GM23338 (cell line): Measurements from ENCODE around the gene PGLYRP4. TPM values are rescaled to one million over a fixed set of nuclear protein-coding genes. Genes with fewer than 3 reads are reported as not detected.

Source experiments
- ATAC-seq: fragments of 200-7000 bp; cut with Tn5 transposase; 3 replicates; pipeline ENCODE4 v1.9.1; 2020
- DNase-seq: peaks from one replicate; pipeline ENCODE4 v3.0.0-alpha.2; 2015; ENCODE audit warnings: low spot score
- H2AFZ ChIP-seq: fragments of 200-600 bp; sonication (generic); 2 replicates; pipeline ENCODE4 v1.8.0; 2016; ENCODE audit warnings: antibody characterized with exemption, mild to moderate bottlenecking, moderate library complexity
- H3F3A ChIP-seq: fragments of 200-600 bp; sonication (generic); replicated peaks from 2 replicates; pipeline ENCODE4 v1.8.0; 2017; ENCODE audit warnings: antibody characterized with exemption, mixed run types, low read depth
- H3K27ac ChIP-seq: fragments of 200-600 bp; sonication (generic); 2 replicates; pipeline ENCODE4 v1.6.1; 2016; ENCODE audit warnings: low read depth
- H3K27me3 ChIP-seq: fragments of 200-600 bp; sonication (generic); 2 replicates; pipeline ENCODE4 v1.8.0; 2016; ENCODE audit warnings: mild to moderate bottlenecking, mixed run types, moderate library complexity; ENCODE audit not compliant: insufficient read depth
- H3K36me3 ChIP-seq: fragments of 200-600 bp; sonication (generic); 2 replicates; pipeline ENCODE4 v1.8.0; 2016; ENCODE audit warnings: mild to moderate bottlenecking; ENCODE audit not compliant: insufficient read depth
- H3K4me1 ChIP-seq: fragments of 200-600 bp; sonication (generic); 2 replicates; pipeline ENCODE4 v1.8.0; 2016; ENCODE audit warnings: mild to moderate bottlenecking, moderate library complexity; ENCODE audit not compliant: insufficient read depth
- H3K4me2 ChIP-seq: fragments of 200-600 bp; sonication (generic); 2 replicates; pipeline ENCODE4 v1.7.1; 2017; ENCODE audit warnings: mixed run types
- H3K4me3 ChIP-seq: fragments of 200-600 bp; sonication (generic); 2 replicates; pipeline ENCODE4 v1.6.1; 2016; ENCODE audit warnings: mixed run types
- H3K79me2 ChIP-seq: fragments of 200-600 bp; sonication (generic); replicated peaks from 2 replicates; pipeline ENCODE4 v1.8.0; 2017; ENCODE audit warnings: mild to moderate bottlenecking; ENCODE audit not compliant: insufficient read depth
- H3K9me2 ChIP-seq: fragments of 200-600 bp; sonication (generic); 2 replicates; pipeline ENCODE4 v1.8.0; 2017; ENCODE audit not compliant: insufficient read depth
- H4K20me1 ChIP-seq: fragments of 200-600 bp; sonication (generic); replicated peaks from 2 replicates; pipeline ENCODE4 v1.8.0; 2017; ENCODE audit warnings: mild to moderate bottlenecking; ENCODE audit not compliant: insufficient read depth
- H3K27ac Mint-ChIP-seq: 2 replicates; pipeline ENCODE4 v1.8.0; 2020; ENCODE audit warnings: inconsistent platforms, mild to moderate bottlenecking, moderate library complexity, mixed read lengths
- H3K27me3 Mint-ChIP-seq: 3 replicates; pipeline ENCODE4 v1.8.0; 2022; ENCODE audit warnings: low read depth, mild to moderate bottlenecking, moderate library complexity, mixed read lengths, inconsistent platforms; ENCODE audit not compliant: insufficient read depth, poor library complexity
- H3K36me3 Mint-ChIP-seq: 3 replicates; pipeline ENCODE4 v1.8.0; 2021; ENCODE audit warnings: low read depth, mild to moderate bottlenecking, inconsistent platforms, moderate library complexity, mixed read lengths
- H3K4me1 Mint-ChIP-seq: 3 replicates; pipeline ENCODE4 v1.8.0; 2020; ENCODE audit warnings: mild to moderate bottlenecking, inconsistent platforms, mixed read lengths
- H3K4me3 Mint-ChIP-seq: 3 replicates; pipeline ENCODE4 v1.8.0; 2021; ENCODE audit warnings: moderate library complexity, mild to moderate bottlenecking, inconsistent platforms, mixed read lengths
- H3K9me3 Mint-ChIP-seq: 3 replicates; pipeline ENCODE4 v1.8.0; 2020; ENCODE audit warnings: moderate library complexity, mild to moderate bottlenecking, inconsistent platforms, mixed read lengths
- CREB1 ChIP-seq: fragments of 250-450 bp; sonication (Bioruptor Pico); IDR thresholded peaks from 2 replicates; pipeline ENCODE4 v1.5.0; 2020; ENCODE audit warnings: low read depth, mild to moderate bottlenecking, moderate library complexity
- ETS1 ChIP-seq: IDR thresholded peaks from 2 replicates; pipeline ENCODE4 v1.6.1; 2016; ENCODE audit warnings: antibody characterized with exemption
- EZH2 ChIP-seq: fragments of 200-600 bp; sonication (generic); IDR thresholded peaks from one replicate; pipeline ENCODE4 v1.8.0; 2017; ENCODE audit warnings: antibody characterized with exemption, mild to moderate bottlenecking, low read depth; ENCODE audit not compliant: unreplicated experiment
- NANOG ChIP-seq: IDR thresholded peaks from 2 replicates; pipeline ENCODE4 v1.6.1; 2016; ENCODE audit warnings: antibody characterized with exemption, borderline replicate concordance
- REST ChIP-seq: IDR thresholded peaks from one replicate; pipeline ENCODE4 v1.6.1; 2018; ENCODE audit warnings: antibody characterized with exemption; ENCODE audit not compliant: unreplicated experiment
- STAT1 ChIP-seq: IDR thresholded peaks from one replicate; pipeline ENCODE4 v1.6.1; 2016; ENCODE audit warnings: antibody characterized with exemption; ENCODE audit not compliant: unreplicated experiment
- ZNF331 ChIP-seq: fragments of 250-450 bp; sonication (Bioruptor Pico); IDR thresholded peaks from 2 replicates; pipeline ENCODE4 v1.5.0; 2020; ENCODE audit warnings: low read depth, mild to moderate bottlenecking, moderate library complexity
- polyA plus RNA-seq: library from polyadenylated mRNA; unstranded; fragments of >200 nt; fragmentation: Nextera tagmentation; extraction: Ambion mirVana; gene quantifications from 2 replicates; pipeline ENCODE4 v1.2.1, GENCODE V29; 2016
- total RNA-seq: library from RNA; depleted of rRNA; stranded (reverse); fragments of >200 nt; shearing (Covaris generic); gene quantifications from 2 replicates; pipeline ENCODE4 v1.2.3, GENCODE V29; 2014

Gene PGLYRP4
- total and polyA plus RNA-seq, 2 experiments from 2014 or later = not detected

DNA sequence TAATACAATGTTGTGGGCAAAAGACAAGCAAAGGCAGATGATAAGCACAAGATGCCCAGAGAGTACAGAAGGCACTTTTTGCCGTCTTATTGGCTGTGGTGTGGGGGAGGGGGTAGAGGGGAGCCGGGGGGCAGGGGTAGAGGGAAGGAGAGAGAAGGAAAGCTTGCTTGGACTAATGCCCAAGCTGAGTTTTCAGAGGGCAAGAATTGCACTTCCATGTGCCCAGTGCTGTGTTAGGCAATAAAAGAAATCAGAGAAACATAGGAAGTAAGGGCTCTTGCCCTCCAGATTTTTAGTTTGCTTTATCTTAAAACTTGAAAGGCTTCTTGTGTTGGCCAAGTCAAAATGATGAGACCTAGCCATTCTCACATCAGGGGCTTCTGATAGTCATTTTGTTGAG lies 18.4 kb upstream of the PGLYRP4 start:
- H3K36me3 Mint-ChIP-seq = no peaks in the 10 kb centered on the region
- H3K4me3 ChIP-seq = no peak overlapping the region
- no peaks in the 10 kb centered on the region for H3K27me3 ChIP-seq
- DNase-seq (no peak), ATAC-seq (no peak)
- no peak overlapping the region for H3K27ac ChIP-seq
- H4K20me1 ChIP-seq = no peaks in the 10 kb centered on the region
- no peaks in the 10 kb centered on the region for H3K9me3 Mint-ChIP-seq
- H3K4me1 ChIP-seq = no peaks in the 10 kb centered on the region
- H3K4me2 ChIP-seq = no peak overlapping the region
- peaks cover 9% of the 10 kb centered on the region; the same call in 1 of the 2 replicates for H3K9me2 ChIP-seq
- no peaks in the 10 kb centered on the region for H3K79me2 ChIP-seq
- no peak overlapping the region for H2AFZ ChIP-seq
- H3K27me3 Mint-ChIP-seq = peaks cover 5% of the 10 kb centered on the region
- no peak overlapping the region for H3K27ac Mint-ChIP-seq
- H3K4me1 Mint-ChIP-seq = no peaks in the 10 kb centered on the region
- no peaks in the 10 kb centered on the region for H3F3A ChIP-seq
- H3K4me3 Mint-ChIP-seq = no peak overlapping the region
- H3K36me3 ChIP-seq = no peaks in the 10 kb centered on the region
- TF ChIP-seq NANOG = no peak

DNA sequence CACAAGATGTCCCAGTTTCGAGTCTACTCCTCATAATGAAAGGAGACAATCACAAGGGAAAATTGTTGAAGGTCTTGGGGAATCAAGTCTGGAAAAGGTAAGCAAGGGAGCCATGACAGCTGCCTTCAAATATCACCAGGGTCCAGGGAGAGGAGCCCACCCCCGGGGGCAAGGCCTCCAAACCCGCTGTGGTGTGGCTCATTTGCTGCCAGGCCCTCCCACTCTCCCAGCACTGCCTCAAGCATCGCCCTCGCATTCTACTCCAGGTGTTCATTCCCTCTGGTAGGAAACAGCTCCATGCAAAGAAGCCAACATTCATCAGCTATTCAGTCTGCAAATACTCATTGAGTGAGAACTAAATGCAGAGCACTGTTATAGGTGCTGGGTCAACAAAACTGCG lies 17.6 kb upstream of the PGLYRP4 start:
- no peak for DNase-seq
- no peaks in the 10 kb centered on the region for H3K9me3 Mint-ChIP-seq
- no peak overlapping the region for H3K27ac ChIP-seq
- no peaks in the 10 kb centered on the region for H3K27me3 ChIP-seq
- no peak overlapping the region for H3K4me2 ChIP-seq
- no peak overlapping the region for H3K27ac Mint-ChIP-seq
- H3K36me3 Mint-ChIP-seq = no peaks in the 10 kb centered on the region
- no peak overlapping the region for H2AFZ ChIP-seq
- no peaks in the 10 kb centered on the region for H4K20me1 ChIP-seq
- H3K36me3 ChIP-seq = no peaks in the 10 kb centered on the region
- H3K4me3 ChIP-seq = no peak overlapping the region
- TF ChIP-seq CREB1 (no peak), STAT1 (no peak), NANOG (no peak)
- no peaks in the 10 kb centered on the region for H3K4me1 ChIP-seq
- H3K79me2 ChIP-seq = no peaks in the 10 kb centered on the region
- peaks cover 5% of the 10 kb centered on the region for H3K27me3 Mint-ChIP-seq
- H3K9me2 ChIP-seq = peaks cover 1% of the 10 kb centered on the region; the same call in 1 of the 2 replicates
- no peak overlapping the region for H3K4me3 Mint-ChIP-seq
- no peak for ATAC-seq
- no peaks in the 10 kb centered on the region for H3F3A ChIP-seq
- no peaks in the 10 kb centered on the region for H3K4me1 Mint-ChIP-seq

DNA sequence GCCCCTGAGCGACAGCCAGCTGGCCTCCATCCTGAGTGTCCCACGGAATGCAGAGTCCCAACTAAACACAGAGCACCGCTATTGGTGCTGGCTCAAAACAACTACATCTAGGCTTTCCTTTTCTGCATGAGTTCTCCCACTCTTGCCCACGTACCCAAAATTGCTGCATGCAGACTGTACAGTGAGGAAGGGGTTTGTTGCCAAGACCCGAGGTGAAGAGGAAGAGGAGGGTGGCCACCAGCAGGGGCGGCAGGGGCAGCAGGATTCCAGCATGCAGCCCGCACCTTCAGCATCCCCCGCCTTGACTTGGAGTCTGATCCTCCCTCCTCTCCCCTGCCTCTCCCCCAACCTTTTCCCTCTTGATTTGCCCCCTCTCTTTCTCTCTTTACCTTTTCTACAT lies 17.1 kb upstream of the PGLYRP4 start:
- Mint-ChIP-seq H3K4me1 (no peaks in the 10 kb centered on the region), H3K36me3 (no peaks in the 10 kb centered on the region), H3K9me3 (no peaks in the 10 kb centered on the region), H3K27me3 (peaks cover 3% of the 10 kb centered on the region), H3K27ac (no peak overlapping the region), H3K4me3 (no peak overlapping the region)
- Histone ChIP-seq H3K4me2 (no peak overlapping the region), H2AFZ (no peak overlapping the region), H3K27ac (no peak overlapping the region), H3K36me3 (no peaks in the 10 kb centered on the region), H3F3A (no peaks in the 10 kb centered on the region), H3K4me1 (no peaks in the 10 kb centered on the region), H4K20me1 (no peaks in the 10 kb centered on the region), H3K79me2 (no peaks in the 10 kb centered on the region), H3K27me3 (no peaks in the 10 kb centered on the region), H3K4me3 (no peak overlapping the region), H3K9me2 (no peaks in the 10 kb centered on the region; the same call in 1 of the 2 replicates)
- no peak for DNase-seq
- no peak for ATAC-seq
- TF ChIP-seq ETS1 = no peak
- no peak for TF ChIP-seq ZNF331 (CRISPR knock-in tag)
- TF ChIP-seq REST = no peak
- TF ChIP-seq EZH2 = no peak
- TF ChIP-seq CREB1 = no peak
